GM12873 (cell line): Measurements from ENCODE around the gene NDST3.

Experiments used
- CTCF ChIP-seq: IDR thresholded peaks from 2 replicates; pipeline ENCODE4 v1.5.1; 2012; ENCODE audit warnings: low read depth, mild to moderate bottlenecking, moderate library complexity, low read length, control low read depth; ENCODE audit not compliant: insufficient read depth; ENCODE audit errors: missing control alignments

Gene NDST3

GRCh38 chr4:118175506-118175905, 141.2 kb downstream of the NDST3 start:
- no peak for TF ChIP-seq CTCF

GRCh38 chr4:118177126-118177525, 142.8 kb downstream of the NDST3 start:
- no peak for TF ChIP-seq CTCF

GRCh38 chr4:118180776-118181175, 146.5 kb downstream of the NDST3 start:
- no peak for TF ChIP-seq CTCF

- TF ChIP-seq CTCF, result no peak
Measured at GRCh38 chr4:118190903-118191302, 156.6 kb downstream of the NDST3 start.

- TF ChIP-seq CTCF, result no peak
Measured at GRCh38 chr4:118193421-118193820, 159.1 kb downstream of the NDST3 start.

- TF ChIP-seq CTCF, result no peak
Measured at GRCh38 chr4:118206627-118207026, 172.3 kb downstream of the NDST3 start.

GRCh38 chr4:118213101-118213500, 178.8 kb downstream of the NDST3 start:
- TF ChIP-seq CTCF, result no peak

- TF ChIP-seq CTCF, result no peak
Measured at GRCh38 chr4:118215826-118216225, 181.5 kb downstream of the NDST3 start.
